Measurements from ENCODE around the gene OR51D1.

- TF ChIP-seq RNF2 (IDR thresholded peaks at IDR 0.05; ENCODE audit: borderline replicate concordance, low read depth, low read length, missing control alignments, poor library complexity, severe bottlenecking), result no peak
- no peak for TF ChIP-seq SIX5 (IDR thresholded peaks at IDR 0.05; ENCODE audit: low read depth, low read length)
Observed at GRCh38 chr11:4645974-4646373, 8.7 kb downstream of the OR51D1 start.
